DOHH2 (cell line): ENCODE measurements around the gene ATP5F1E.

Experiments used
- H3F3A ChIP-seq: fragments of 200-600 bp; sonication (generic), shearing (Covaris generic); 2 replicates; pipeline ENCODE4 v1.6.0; 2016; ENCODE audit warnings: antibody characterized with exemption, mild to moderate bottlenecking; ENCODE audit not compliant: control insufficient read depth, insufficient read depth
- H3K27ac ChIP-seq: fragments of 200-600 bp; sonication (generic); 2 replicates; pipeline ENCODE4 v1.5.1; 2014; ENCODE audit warnings: low read depth, mild to moderate bottlenecking, low read length, moderate library complexity
- H3K27me3 ChIP-seq: fragments of 200-600 bp; sonication (generic); 2 replicates; pipeline ENCODE4 v1.6.1; 2014; ENCODE audit warnings: mild to moderate bottlenecking, low read length, mixed read lengths; ENCODE audit not compliant: control insufficient read depth
- H3K36me3 ChIP-seq: fragments of 200-600 bp; sonication (generic); 2 replicates; pipeline ENCODE4 v1.6.1; 2014; ENCODE audit warnings: mild to moderate bottlenecking, low read length, moderate library complexity, mixed read lengths; ENCODE audit not compliant: control insufficient read depth
- H3K4me1 ChIP-seq: fragments of 200-600 bp; sonication (generic); 2 replicates; pipeline ENCODE4 v1.6.1; 2014; ENCODE audit warnings: mild to moderate bottlenecking, low read length, mixed read lengths; ENCODE audit not compliant: control insufficient read depth
- H3K4me2 ChIP-seq: fragments of 200-600 bp; sonication (generic); 2 replicates; pipeline ENCODE4 v1.6.0; 2014; ENCODE audit warnings: mild to moderate bottlenecking, low read length, moderate library complexity
- H3K4me3 ChIP-seq: fragments of 200-600 bp; sonication (generic); 2 replicates; pipeline ENCODE4 v1.5.1; 2014; ENCODE audit warnings: mild to moderate bottlenecking, low read length, mixed read lengths
- H3K79me2 ChIP-seq: fragments of 200-600 bp; sonication (generic); 2 replicates; pipeline ENCODE4 v1.6.1; 2014; ENCODE audit warnings: mild to moderate bottlenecking, low read length, mixed read lengths; ENCODE audit not compliant: control insufficient read depth
- H3K9me2 ChIP-seq: fragments of 200-600 bp; sonication (generic); replicated peaks from 2 replicates; pipeline ENCODE4 v1.6.1; 2014; ENCODE audit warnings: mild to moderate bottlenecking, low read length, mixed read lengths; ENCODE audit not compliant: control insufficient read depth
- H3K9me3 ChIP-seq: fragments of 200-600 bp; sonication (generic); 2 replicates; pipeline ENCODE4 v1.6.1; 2014; ENCODE audit warnings: antibody characterized with exemption, low read length, mixed read lengths; ENCODE audit not compliant: control insufficient read depth, insufficient read depth
- H4K20me1 ChIP-seq: fragments of 200-600 bp; sonication (generic); 2 replicates; pipeline ENCODE4 v1.6.0; 2014; ENCODE audit warnings: low read depth, mild to moderate bottlenecking, antibody characterized with exemption, low read length, moderate library complexity; ENCODE audit not compliant: control insufficient read depth, insufficient read depth
- CTCF ChIP-seq: fragments of 200-600 bp; sonication (generic); IDR thresholded peaks from one replicate; pipeline ENCODE4 v1.5.1; 2014; ENCODE audit warnings: antibody characterized with exemption, mild to moderate bottlenecking, low read depth, low read length; ENCODE audit not compliant: poor library complexity, severe bottlenecking
- EZH2phosphoT487 ChIP-seq: fragments of 200-600 bp; sonication (generic); IDR thresholded peaks from 2 replicates; pipeline ENCODE4 v1.6.1; 2017; ENCODE audit warnings: borderline replicate concordance, mild to moderate bottlenecking, antibody characterized with exemption, low read length, moderate library complexity, mixed read lengths

ATP5F1E gene

GRCh38 chr20:59017493-59018231 is 14.5 kb downstream of the ATP5F1E start:
- H3K9me3 ChIP-seq = no peaks in the 10 kb centered on the region
- 0 out of 2 replicates have a peak, but pooled peaks cover 8% of the 10 kb centered on the region for H3F3A ChIP-seq
- no peaks in the 10 kb centered on the region for H3K9me2 ChIP-seq
- H3K79me2 ChIP-seq = no peaks in the 10 kb centered on the region
- peaks cover 5% of the 10 kb centered on the region for H3K36me3 ChIP-seq
- no peak for TF ChIP-seq CTCF
- TF ChIP-seq EZH2phosphoT487 = no peak
- H3K4me2 ChIP-seq = peak overlapping the region; percentile 71
- no peaks in the 10 kb centered on the region for H3K27me3 ChIP-seq
- H4K20me1 ChIP-seq = no peaks in the 10 kb centered on the region
- no peak overlapping the region for H3K4me3 ChIP-seq
- H3K4me1 ChIP-seq = peaks cover 20% of the 10 kb centered on the region
- H3K27ac ChIP-seq = peak overlapping the region; percentile 59; the same call in 1 of the 2 replicates

GRCh38 chr20:59016795-59017492 is 15.2 kb downstream of the ATP5F1E start:
- H3K36me3 ChIP-seq = no peaks in the 10 kb centered on the region
- 0 out of 2 replicates have a peak, but pooled peaks cover 4% of the 10 kb centered on the region for H3F3A ChIP-seq
- no peaks in the 10 kb centered on the region for H3K9me2 ChIP-seq
- H3K4me2 ChIP-seq = peak overlapping the region; percentile 71
- H3K9me3 ChIP-seq = no peaks in the 10 kb centered on the region
- peak overlapping the region; percentile 59 for H3K27ac ChIP-seq
- no peaks in the 10 kb centered on the region for H4K20me1 ChIP-seq
- H3K79me2 ChIP-seq = no peaks in the 10 kb centered on the region
- TF ChIP-seq EZH2phosphoT487 (no peak), CTCF (no peak)
- H3K4me3 ChIP-seq = peak overlapping the region; percentile 55
- H3K27me3 ChIP-seq = no peaks in the 10 kb centered on the region
- peaks cover 20% of the 10 kb centered on the region for H3K4me1 ChIP-seq

GRCh38 chr20:59015812-59016711 is 16.1 kb downstream of the ATP5F1E start:
- Histone ChIP-seq H3K27ac (peak overlapping the region; percentile 59), H4K20me1 (no peaks in the 10 kb centered on the region), H3K79me2 (no peaks in the 10 kb centered on the region), H3K36me3 (no peaks in the 10 kb centered on the region), H3K4me1 (peaks cover 25% of the 10 kb centered on the region), H3K4me3 (peak overlapping the region; percentile 55), H3K9me3 (no peaks in the 10 kb centered on the region), H3K27me3 (no peaks in the 10 kb centered on the region), H3K4me2 (peak overlapping the region; percentile 71), H3F3A (no peaks in the 10 kb centered on the region), H3K9me2 (no peaks in the 10 kb centered on the region)
- TF ChIP-seq EZH2phosphoT487 (no peak), CTCF (no peak)
